NCI-H2196 (cell line): Measurements from ENCODE around the gene TEKT5.

Source experiments
- DNase-seq: peaks from one replicate; lab custom pipeline; 2025; ENCODE audit not compliant: unreplicated experiment; lab: John Stamatoyannopoulos, UW

TEKT5 gene

DNA sequence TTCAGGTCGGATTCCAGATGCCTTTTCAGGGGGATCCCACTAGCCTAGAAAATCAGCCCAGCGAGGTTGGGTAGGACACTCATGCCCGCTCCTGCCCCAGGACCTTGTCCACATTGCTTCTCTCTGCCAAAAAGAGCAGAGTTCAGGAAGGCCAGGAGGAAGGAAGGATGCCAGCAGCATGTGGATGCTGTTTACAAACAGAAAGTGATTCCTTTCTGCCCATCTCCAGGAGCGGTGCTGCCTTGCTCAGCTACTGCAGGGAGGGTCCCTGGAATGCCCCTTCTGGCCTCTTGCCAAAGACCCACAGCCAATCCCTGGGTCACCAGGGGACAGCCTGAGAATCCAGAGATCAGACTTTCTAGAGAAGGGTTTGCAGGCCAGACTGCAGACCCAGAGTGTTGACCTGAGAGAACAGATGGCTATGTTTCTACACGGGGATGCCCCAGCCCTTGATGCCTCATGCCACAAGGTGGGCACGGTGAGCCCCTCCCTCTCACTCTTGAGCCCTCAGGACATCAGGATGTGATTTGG, 82.0 kb downstream of the TEKT5 start:
- no peak for DNase-seq

DNA sequence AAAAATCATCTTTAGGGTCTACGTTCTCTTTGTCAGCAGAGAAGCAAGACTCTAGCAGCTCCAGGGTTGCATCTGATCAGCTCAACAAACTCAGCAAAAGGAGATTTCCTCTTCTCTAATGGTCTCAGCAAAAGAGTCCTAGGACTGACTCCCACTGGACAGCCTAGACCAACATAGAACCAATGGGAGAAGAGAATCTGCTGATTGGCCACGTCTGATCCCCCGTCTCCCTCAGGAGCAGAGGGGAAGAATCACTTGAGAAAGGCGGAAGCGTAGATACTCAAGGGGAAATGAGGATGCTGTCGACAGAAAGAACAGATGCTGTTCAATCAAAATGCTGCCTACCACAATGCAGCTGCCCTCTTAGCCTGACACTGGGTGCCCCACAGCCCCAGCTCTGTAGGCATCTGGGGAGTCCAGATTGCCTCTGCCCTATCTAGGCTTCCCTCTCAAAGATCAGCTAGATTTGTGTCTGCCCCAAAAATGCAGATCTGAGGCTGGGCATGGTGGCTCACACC, 82.8 kb downstream of the TEKT5 start:
- DNase-seq: no peak

- no peak for DNase-seq
These were observed 84.1 kb downstream of the TEKT5 start for GRCh38 chr16:10610499-10611184.

GRCh38 chr16:10609402-10609774, 85.3 kb downstream of the TEKT5 start:
- DNase-seq: no peak

GRCh38 chr16:10608687-10609401, 85.9 kb downstream of the TEKT5 start:
- DNase-seq: no peak

DNA sequence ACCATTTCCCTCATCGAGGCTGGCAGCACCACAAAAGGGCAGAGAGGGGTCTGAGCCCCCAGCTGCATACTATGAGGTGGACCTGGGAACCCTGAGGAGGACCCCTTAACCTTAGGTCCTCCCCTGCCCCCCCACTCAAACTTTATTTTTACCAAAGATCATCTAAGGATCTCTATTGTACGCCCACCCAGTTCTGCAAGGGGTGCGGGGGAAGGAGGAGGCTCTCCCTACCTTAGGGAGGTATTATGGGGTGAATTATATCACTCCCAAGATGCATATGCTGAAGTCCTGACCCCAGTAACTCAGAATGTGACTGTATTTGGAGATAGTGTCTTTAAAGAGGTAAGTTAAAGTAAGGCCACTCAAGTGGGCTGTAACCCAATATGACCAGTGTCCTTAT, 87.6 kb downstream of the TEKT5 start:
- DNase-seq: no peak

DNA sequence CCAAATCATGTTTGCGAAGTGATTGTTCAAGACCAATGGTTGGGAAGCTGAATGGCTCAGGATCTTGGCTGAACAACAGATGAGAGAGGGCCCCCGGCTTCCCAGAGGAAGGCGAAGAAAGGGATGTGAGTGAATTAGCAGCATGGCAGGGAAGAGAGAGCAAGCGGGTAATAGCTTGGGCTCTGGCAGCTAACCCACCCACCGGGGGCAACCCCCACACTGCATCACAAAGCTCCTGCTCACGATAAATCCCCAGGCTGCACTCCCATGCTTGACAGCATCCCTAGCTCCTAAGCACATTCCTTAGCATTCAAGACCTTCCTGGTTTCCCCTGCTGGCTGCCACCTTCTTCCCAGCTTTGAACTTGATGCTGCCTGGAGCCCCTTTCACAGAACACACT, 88.1 kb downstream of the TEKT5 start:
- no peak for DNase-seq

GRCh38 chr16:10605636-10606035, 89.1 kb downstream of the TEKT5 start:
- no peak for DNase-seq

GRCh38 chr16:10601444-10602408, 93.0 kb downstream of the TEKT5 start:
- no peak for DNase-seq

- DNase-seq: no peak
These were observed 93.8 kb downstream of the TEKT5 start for GRCh38 chr16:10600782-10601443.

- DNase-seq: no peak
These were observed 95.1 kb downstream of the TEKT5 start for GRCh38 chr16:10599626-10600025.

GRCh38 chr16:10598157-10598556, 96.6 kb downstream of the TEKT5 start:
- no peak for DNase-seq

DNA sequence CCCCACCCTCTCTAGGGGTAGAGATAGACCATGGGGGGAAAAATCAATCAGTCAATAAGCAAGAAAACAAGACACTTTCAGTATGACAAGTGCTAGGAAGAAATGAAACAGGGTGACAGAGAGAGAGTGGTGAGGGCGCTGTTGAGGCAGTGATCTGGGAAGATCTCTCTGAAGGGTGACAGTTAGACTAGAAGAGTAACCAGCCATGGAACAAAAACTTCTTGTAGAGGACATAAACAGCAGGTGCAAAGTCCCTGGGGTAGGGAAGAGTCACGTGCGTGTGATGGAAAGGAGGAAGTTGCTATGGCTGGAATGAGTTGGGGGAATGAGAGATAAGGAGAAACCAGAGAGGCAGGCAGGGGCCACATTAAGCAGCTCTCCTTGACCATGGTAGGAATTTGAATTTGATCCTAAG, 97.5 kb downstream of the TEKT5 start:
- no peak for DNase-seq

DNA sequence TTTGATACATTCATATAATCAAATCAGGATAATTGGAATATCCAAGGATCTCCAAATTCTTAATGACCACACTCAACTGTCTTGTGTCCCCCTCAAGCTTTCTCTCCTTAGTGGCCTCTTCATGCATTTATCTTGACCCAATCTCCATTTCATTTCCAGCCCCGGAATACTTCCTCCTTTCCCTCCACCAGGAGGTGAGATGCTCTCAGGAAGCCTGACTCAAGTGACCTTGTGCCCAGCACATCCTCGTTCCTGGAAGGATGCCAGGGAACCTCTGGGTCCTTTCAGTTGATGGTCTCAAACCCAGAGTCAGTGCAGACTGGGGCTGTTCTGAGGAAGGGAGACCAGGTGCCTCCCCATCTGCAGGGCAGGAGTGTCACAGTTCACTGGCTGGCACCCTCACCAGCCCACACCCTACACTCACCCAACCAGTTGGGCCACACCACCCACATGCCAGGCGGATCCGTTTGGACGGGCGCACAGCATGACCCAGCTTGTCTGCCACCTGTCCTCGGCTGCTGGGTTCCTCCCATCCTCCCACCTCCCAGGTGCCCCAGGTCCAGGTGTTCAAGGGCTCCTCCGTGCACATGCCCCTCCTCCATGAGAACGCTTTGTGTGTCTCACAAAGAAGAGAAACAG, 100.3 kb downstream of the TEKT5 start:
- DNase-seq: peak; percentile 94

- no peak for DNase-seq
These were observed 102.1 kb downstream of the TEKT5 start for GRCh38 chr16:10592611-10593010.

GRCh38 chr16:10590342-10590741, 104.4 kb downstream of the TEKT5 start:
- no peak for DNase-seq

DNA sequence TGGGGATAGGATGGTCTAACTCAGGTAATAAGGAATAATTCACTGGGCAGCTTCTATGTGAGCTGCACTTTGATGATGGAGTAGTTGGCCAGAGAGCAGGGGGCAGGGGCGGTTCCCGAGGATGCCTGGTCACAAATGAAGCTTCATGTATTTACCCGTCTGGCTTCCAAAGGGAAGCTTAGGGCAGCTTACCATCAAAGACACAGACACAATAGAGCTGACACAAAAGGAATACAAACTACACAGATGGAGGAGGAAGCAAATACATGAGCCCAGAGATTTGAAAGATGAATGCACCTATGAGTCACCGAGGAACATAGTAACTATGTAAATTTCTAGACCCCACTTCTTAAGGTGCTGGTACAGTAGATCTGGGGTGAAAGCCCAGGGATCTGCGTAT, 105.6 kb downstream of the TEKT5 start:
- no peak for DNase-seq

DNA sequence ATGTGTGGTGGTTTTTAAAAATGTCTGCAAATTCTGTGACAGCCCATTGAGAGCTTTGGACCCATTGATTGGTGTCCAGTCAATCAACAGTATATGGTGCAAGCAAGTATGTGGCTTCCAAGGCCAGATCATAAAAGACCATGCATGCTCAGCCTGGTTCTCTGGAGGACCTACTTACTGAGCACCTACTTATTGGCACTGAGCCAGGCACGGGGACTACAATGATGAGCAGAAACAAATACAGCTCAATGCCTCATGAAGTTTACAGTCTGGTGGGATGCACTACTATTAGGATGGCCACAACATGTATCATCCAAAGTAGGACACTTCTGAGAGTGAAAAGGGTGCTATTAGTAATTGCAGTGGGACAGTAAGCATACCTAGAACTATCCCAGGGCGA, 107.1 kb downstream of the TEKT5 start:
- DNase-seq: no peak

GRCh38 chr16:10584981-10585438, 109.7 kb downstream of the TEKT5 start:
- no peak for DNase-seq

GRCh38 chr16:10583269-10583668, 111.5 kb downstream of the TEKT5 start:
- DNase-seq: no peak
